NT2/D1 (cell line): ENCODE results near the gene TRAIP.

Experiments used
- DNase-seq: peaks from one replicate; pipeline ENCODE4 v3.0.0-alpha.2; 2011; ENCODE audit warnings: low read depth, low spot score
- H3K27me3 ChIP-seq: 2 replicates; pipeline ENCODE4 v1.6.0; 2011; ENCODE audit warnings: mild to moderate bottlenecking; ENCODE audit not compliant: insufficient read length, insufficient read depth
- H3K36me3 ChIP-seq: 2 replicates; pipeline ENCODE4 v1.6.1; 2011; ENCODE audit warnings: mild to moderate bottlenecking, low read length, mixed read lengths; ENCODE audit not compliant: insufficient read depth, insufficient read length
- H3K4me1 ChIP-seq: 2 replicates; pipeline ENCODE4 v1.5.1; 2011; ENCODE audit not compliant: insufficient read depth, insufficient read length
- H3K4me3 ChIP-seq: 2 replicates; pipeline ENCODE4 v1.5.1; 2011; ENCODE audit warnings: low read depth; ENCODE audit not compliant: insufficient read length
- H3K9ac ChIP-seq: 2 replicates; pipeline ENCODE4 v1.6.0; 2011; ENCODE audit warnings: low read depth; ENCODE audit not compliant: insufficient read length
- H3K9me3 ChIP-seq: 2 replicates; pipeline ENCODE4 v1.5.1; 2011; ENCODE audit warnings: mild to moderate bottlenecking, low read length; ENCODE audit not compliant: insufficient read depth
- SUZ12 ChIP-seq: IDR thresholded peaks from 2 replicates; pipeline ENCODE4 v1.6.1; 2011; ENCODE audit not compliant: insufficient read length, insufficient read depth; ENCODE audit errors: extremely low read depth
- YY1 ChIP-seq: IDR thresholded peaks from 2 replicates; pipeline ENCODE4 v1.6.1; 2011; ENCODE audit not compliant: insufficient read length, insufficient read depth
- ZNF274 ChIP-seq: IDR thresholded peaks from 2 replicates; pipeline ENCODE4 v1.6.1; 2011; ENCODE audit warnings: mild to moderate bottlenecking, low read depth, low read length

Gene TRAIP

DNA sequence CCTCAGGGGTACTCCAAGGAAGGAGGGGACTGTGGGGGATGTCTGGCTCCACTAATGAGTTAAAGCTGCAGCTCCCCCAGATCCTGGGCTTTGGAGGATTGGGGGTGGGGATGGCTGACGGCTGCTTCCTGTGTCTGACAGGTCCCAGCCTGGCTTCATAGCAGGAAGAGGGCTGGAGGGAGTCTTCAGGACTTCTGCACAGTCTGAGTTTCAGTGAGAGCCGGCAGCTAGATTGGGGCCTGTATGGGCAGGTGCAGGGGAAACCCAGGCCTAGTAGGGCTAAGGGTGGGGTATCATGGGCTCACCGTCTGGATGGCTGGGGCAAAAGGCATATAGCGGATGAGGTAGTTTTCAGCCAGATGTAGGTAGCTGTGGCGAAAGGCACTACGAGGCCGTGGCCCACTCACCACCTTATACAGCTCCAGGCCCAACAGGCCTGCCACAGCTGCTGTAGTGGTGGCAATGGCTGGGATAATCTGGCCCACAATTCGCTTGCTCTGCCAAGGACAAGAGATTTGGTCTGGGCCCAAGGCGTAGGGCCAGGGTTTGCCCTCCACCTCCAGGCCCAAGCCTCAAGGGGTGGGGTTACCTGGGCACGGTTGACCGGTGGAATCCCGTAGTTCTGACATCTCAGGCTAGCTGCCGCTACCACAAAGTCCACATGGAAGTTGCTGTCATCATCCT is 48.8 kb downstream of the TRAIP start:
- H3K4me1 ChIP-seq: peaks cover 26% of the 10 kb centered on the region
- no peaks in the 10 kb centered on the region for H3K36me3 ChIP-seq
- H3K4me3 ChIP-seq: no peak overlapping the region
- peaks cover 25% of the 10 kb centered on the region for H3K27me3 ChIP-seq
- no peak for TF ChIP-seq SUZ12
- no peak for DNase-seq
- no peak overlapping the region for H3K9ac ChIP-seq
- H3K9me3 ChIP-seq: no peaks in the 10 kb centered on the region

DNA sequence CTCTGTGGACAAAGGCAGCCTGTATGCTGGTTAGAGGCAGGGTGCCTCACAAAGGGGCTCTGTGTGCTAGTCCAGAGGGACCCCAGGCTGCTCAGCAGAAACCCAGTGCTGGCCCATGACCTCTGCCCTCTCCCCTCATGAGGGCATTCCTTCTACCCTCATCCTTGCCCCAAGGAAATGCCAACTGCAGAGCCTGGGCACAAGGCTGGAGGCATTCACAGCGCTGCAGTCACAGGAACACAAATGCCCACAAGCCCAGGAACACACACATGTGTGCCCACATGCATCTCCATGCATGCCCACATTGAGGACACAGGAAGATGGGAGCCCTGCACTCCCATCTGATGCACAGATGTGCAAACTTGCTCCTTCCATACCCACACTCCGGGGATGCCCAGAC is 49.5 kb downstream of the TRAIP start:
- peaks cover 26% of the 10 kb centered on the region for H3K4me1 ChIP-seq
- H3K4me3 ChIP-seq: no peak overlapping the region
- no peak for DNase-seq
- no peak overlapping the region for H3K9ac ChIP-seq
- H3K27me3 ChIP-seq: peaks cover 26% of the 10 kb centered on the region
- no peaks in the 10 kb centered on the region for H3K36me3 ChIP-seq
- TF ChIP-seq YY1 (no peak), ZNF274 (no peak), SUZ12 (no peak)
- H3K9me3 ChIP-seq: no peaks in the 10 kb centered on the region

DNA sequence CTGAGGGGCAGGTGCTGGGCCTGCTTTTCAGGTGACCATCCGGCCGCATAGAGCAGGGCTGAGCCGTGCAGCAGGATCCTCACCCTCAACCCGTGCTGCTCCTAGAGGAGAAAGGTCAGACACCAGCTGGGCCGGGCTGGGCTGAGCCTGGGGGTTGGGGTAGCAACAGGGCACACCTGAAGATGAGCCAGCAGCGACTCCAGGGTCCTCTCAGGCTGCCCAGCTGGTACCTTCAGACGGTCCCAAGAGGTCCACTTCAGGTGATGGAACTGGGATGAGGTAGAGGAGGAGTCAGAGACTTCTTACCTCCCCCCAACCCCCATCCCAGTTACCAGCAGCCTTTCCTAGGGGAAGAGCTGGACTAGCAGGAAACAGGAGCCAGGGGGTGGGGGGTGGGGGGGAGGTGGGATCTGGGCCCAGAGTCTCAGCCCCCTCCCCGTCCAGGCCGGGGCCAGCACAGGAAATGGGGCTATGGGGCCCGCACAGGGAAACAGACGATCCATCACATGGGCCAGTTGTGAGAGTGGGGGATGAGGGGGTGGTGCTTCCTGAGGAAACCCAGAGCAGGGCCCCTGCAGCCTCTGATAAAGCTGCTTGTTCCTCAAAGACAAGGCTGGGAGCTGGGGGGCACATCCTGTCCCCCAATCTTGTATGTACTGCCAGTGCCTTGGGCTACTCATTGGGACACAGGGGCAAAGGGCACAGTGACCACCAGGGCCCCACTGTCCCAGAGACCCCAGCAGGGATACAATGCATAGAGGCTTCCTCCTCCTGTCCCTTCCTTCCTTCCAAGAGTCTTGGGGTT is 50.3 kb downstream of the TRAIP start:
- Histone ChIP-seq H3K4me1 (peaks cover 26% of the 10 kb centered on the region), H3K9me3 (no peaks in the 10 kb centered on the region), H3K36me3 (no peaks in the 10 kb centered on the region), H3K27me3 (peaks cover 34% of the 10 kb centered on the region), H3K4me3 (no peak overlapping the region), H3K9ac (no peak overlapping the region)
- DNase-seq: no peak
- TF ChIP-seq YY1: no peak
- TF ChIP-seq SUZ12: no peak
- no peak for TF ChIP-seq ZNF274

DNA sequence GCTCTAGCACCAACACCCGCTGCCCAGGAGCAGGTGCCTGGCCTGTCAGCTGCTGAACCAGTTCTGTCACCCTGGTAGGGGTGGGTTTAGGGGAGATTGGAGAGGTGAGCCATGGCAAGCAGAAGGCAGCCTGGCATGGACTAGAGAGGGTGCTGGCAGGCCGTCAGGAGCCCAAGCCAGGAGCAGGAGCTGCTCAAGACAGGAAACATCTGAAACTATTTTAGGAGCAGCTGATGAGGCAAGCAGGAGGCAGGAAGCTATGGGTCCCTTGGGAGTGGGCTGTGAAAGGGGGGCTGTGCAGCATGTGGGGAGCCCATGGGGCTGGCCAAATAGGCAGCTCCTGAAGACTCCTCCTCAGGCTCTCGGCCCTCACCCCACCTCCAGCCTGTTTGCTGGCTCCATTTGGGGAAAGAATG is 51.0 kb downstream of the TRAIP start:
- DNase-seq: no peak
- H3K27me3 ChIP-seq: peaks cover 41% of the 10 kb centered on the region
- H3K4me3 ChIP-seq: no peak overlapping the region
- H3K36me3 ChIP-seq: no peaks in the 10 kb centered on the region
- peaks cover 26% of the 10 kb centered on the region for H3K4me1 ChIP-seq
- TF ChIP-seq ZNF274 (no peak), SUZ12 (no peak), YY1 (no peak)
- H3K9me3 ChIP-seq: no peaks in the 10 kb centered on the region
- H3K9ac ChIP-seq: peak overlapping the region; percentile 6

DNA sequence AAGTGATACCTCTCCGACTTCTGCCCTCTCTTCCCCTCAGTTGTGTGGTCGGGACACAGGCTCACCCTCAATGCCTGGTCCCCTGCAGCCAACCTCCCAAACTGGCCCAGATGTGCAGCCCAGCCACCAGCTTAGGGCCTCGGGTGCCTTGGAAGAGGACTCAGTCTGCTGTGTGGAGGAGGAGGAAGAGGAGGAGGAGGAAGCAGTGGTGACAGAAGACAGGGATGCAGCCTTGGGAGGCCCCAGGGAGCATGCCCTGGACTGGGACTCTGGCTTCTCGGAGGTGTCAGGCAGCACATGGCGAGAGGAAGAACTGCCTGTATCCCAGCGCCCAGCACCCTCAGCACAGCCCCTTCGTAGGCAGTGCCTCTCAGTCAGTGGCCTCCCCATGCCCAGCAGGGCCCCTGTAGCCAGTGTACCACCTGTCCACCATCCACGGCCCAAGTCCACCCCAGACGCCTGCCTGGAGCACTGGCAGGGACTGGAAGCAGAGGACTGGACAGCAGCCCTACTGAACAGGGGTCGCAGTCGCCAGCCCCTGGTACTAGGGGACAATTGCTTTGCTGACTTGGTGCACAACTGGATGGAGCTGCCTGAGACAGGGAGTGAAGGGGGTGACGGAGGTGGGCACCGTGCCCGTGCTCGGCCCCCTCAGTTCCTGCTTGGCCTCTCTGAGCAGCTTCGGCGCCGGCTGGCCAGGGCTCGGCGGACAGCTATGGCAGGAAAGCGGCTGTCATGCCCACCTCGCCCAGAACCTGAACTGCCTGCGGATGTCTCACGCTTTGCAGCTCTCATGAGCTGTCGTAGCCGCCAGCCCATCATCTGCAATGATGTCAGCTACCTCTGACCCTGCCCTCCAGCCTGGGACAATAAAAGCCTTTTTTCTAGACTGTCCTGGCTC is 52.0 kb downstream of the TRAIP start:
- H3K4me3 ChIP-seq: no peak overlapping the region
- peak overlapping the region; percentile 71 for H3K9ac ChIP-seq

DNA sequence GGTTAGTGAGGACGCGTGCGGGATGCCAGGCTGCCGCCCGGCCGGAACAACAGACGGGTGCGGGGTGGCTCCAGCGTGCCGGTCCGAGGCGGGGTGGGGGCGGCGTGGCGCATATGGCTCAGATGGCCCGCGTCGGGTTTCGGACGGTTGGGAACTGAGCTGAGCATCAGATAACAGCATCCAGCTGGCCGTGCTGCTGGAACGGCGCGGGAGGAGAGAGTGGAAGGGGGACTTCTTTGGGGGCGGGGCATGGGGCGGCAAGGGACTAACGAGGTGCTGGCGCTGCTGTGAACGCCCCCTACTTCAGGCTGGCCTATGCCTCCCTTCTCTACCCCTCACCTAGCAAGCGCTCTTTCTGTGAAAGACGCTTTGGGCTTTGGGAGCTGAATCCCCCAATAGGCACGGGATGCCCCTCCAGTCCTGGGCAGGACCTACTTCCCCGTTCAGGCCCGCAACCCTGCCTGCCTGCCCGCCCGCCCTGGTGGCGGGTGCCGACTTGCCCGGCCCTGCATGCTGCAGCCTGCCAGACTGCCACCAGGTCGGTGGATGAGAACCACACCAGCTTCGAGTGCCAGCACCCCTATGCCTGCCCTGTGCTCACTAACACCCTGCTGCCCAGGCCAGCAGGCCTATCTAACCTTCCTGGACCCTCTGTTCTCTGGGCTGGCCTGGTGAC is 52.8 kb downstream of the TRAIP start:
- Histone ChIP-seq H3K4me1 (peaks cover 26% of the 10 kb centered on the region), H3K27me3 (peaks cover 49% of the 10 kb centered on the region), H3K4me3 (peak overlapping the region; percentile 89), H3K36me3 (no peaks in the 10 kb centered on the region), H3K9me3 (no peaks in the 10 kb centered on the region), H3K9ac (peak overlapping the region; percentile 71)
- TF ChIP-seq YY1 (no peak), SUZ12 (peak; percentile 63)
- no peak for DNase-seq

More for the DNA sequence above, 52.0 kb downstream of the TRAIP start:
- no peaks in the 10 kb centered on the region for H3K9me3 ChIP-seq
- TF ChIP-seq YY1: no peak
- TF ChIP-seq ZNF274: no peak
- TF ChIP-seq SUZ12: no peak
- H3K4me1 ChIP-seq: peaks cover 26% of the 10 kb centered on the region
- no peaks in the 10 kb centered on the region for H3K36me3 ChIP-seq
- no peak for DNase-seq
- H3K27me3 ChIP-seq: peaks cover 43% of the 10 kb centered on the region
